Measurements from ENCODE around the gene LZTR1.

Gene LZTR1

GRCh38 chr22:20951151-20951931 is 30.8 kb upstream of the LZTR1 start:
- Histone ChIP-seq H3K9me3 (no peaks in the 10 kb centered on the region), H3K36me3 (peaks cover 54% of the 10 kb centered on the region), H3K4me1 (no peaks in the 10 kb centered on the region; the same call in 1 of the 2 replicates), H3K4me3 (ENCODE audit: low read depth, low read length) (no peak overlapping the region), H3K27me3 (no peaks in the 10 kb centered on the region)
- no peak for DNase-seq
- TF ChIP-seq, protein P1, sequence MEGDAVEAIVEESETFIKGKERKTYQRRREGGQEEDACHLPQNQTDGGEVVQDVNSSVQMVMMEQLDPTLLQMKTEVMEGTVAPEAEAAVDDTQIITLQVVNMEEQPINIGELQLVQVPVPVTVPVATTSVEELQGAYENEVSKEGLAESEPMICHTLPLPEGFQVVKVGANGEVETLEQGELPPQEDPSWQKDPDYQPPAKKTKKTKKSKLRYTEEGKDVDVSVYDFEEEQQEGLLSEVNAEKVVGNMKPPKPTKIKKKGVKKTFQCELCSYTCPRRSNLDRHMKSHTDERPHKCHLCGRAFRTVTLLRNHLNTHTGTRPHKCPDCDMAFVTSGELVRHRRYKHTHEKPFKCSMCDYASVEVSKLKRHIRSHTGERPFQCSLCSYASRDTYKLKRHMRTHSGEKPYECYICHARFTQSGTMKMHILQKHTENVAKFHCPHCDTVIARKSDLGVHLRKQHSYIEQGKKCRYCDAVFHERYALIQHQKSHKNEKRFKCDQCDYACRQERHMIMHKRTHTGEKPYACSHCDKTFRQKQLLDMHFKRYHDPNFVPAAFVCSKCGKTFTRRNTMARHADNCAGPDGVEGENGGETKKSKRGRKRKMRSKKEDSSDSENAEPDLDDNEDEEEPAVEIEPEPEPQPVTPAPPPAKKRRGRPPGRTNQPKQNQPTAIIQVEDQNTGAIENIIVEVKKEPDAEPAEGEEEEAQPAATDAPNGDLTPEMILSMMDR (IDR thresholded peaks at IDR 0.05; ENCODE audit: low read depth, low read length), result no peak

DNA sequence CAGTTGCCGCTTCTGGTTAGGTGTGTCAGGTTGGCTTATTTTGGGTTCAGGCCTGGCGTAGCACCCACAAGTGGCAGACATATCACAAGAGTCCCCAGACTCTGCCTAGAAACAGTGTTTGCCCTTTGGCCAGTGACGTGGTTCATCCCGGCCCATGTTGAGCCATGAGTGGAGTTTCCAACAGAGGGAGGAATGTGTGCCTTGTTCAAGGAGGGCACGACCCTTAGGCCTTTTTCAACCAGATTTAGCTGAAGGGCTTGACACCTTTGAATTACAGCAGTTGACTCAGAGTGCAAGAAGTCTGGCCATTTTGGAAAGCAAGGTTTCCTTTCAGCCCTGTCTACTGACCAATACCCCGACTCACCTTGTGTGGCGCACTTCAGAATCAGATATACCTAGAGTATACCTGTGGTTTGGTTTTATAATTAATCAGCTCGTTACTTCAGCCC is 30.1 kb upstream of the LZTR1 start:
- Histone ChIP-seq H3K9me3 (no peaks in the 10 kb centered on the region), H3K4me3 (ENCODE audit: low read depth, low read length) (no peak overlapping the region), H3K36me3 (peaks cover 54% of the 10 kb centered on the region), H3K4me1 (no peaks in the 10 kb centered on the region; the same call in 1 of the 2 replicates), H3K27me3 (no peaks in the 10 kb centered on the region)
- DNase-seq, result no peak
- TF ChIP-seq, protein P1 (IDR thresholded peaks at IDR 0.05; ENCODE audit: low read depth, low read length), result no peak

DNA sequence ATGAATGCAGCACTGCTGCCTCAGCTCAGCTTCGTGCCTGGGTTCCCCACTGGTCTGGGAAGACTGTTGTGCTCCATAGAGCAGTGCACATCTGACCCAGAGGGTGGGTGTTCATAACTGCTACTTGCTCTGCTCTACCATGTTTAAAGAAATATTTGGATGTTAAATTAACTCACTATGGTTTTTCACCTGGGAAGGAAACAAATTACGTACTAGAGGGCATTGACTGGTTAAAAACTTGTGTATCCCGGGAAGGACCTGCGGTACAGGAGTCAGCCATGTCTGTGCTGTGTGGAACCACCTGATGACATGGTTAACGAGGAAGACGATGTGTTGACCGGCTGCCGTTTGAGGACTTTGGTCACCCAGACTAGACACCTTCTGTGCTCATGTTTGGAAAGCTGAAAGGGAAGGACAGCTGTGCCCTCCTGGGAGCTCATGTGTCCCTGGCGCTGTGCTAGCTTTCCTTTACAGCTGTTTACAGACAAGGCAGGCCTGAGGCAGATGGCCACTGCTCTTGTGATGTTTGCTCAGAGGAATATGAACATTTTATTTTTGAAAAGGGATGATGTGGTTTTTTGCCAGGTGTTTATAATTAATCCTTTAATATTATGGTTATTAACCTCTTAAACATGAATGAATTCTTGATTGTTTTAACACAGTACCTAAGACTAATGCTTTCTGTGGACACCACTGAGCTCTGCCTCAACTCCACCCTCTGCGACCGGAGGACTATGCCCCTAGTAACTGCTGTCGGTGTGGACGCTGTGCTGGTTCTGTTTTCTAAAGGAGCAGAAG is 29.4 kb upstream of the LZTR1 start:
- Histone ChIP-seq H3K36me3 (peaks cover 54% of the 10 kb centered on the region), H3K9me3 (no peaks in the 10 kb centered on the region), H3K4me1 (peaks cover 2% of the 10 kb centered on the region), H3K4me3 (ENCODE audit: low read depth, low read length) (no peak overlapping the region), H3K27me3 (no peaks in the 10 kb centered on the region)
- TF ChIP-seq, protein P1 (IDR thresholded peaks at IDR 0.05; ENCODE audit: low read depth, low read length), result no peak
- no peak for DNase-seq

DNA sequence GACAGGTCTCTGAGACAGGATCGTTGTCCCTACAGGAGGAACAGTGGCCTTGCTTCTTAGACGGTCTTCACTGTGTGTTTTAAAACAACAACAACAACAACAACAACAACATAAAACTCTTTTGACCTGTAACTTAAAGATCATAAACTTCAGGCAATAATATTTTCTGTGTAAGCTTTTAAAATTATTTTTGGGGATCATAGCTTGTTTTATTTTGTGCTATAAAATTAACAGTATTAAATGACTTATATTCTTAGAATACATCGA is 28.8 kb upstream of the LZTR1 start:
- Histone ChIP-seq H3K9me3 (no peaks in the 10 kb centered on the region), H3K36me3 (peaks cover 54% of the 10 kb centered on the region), H3K27me3 (no peaks in the 10 kb centered on the region), H3K4me1 (peaks cover 2% of the 10 kb centered on the region), H3K4me3 (ENCODE audit: low read depth, low read length) (no peak overlapping the region)
- TF ChIP-seq, protein P1 (IDR thresholded peaks at IDR 0.05; ENCODE audit: low read depth, low read length), result no peak
- no peak for DNase-seq

DNA sequence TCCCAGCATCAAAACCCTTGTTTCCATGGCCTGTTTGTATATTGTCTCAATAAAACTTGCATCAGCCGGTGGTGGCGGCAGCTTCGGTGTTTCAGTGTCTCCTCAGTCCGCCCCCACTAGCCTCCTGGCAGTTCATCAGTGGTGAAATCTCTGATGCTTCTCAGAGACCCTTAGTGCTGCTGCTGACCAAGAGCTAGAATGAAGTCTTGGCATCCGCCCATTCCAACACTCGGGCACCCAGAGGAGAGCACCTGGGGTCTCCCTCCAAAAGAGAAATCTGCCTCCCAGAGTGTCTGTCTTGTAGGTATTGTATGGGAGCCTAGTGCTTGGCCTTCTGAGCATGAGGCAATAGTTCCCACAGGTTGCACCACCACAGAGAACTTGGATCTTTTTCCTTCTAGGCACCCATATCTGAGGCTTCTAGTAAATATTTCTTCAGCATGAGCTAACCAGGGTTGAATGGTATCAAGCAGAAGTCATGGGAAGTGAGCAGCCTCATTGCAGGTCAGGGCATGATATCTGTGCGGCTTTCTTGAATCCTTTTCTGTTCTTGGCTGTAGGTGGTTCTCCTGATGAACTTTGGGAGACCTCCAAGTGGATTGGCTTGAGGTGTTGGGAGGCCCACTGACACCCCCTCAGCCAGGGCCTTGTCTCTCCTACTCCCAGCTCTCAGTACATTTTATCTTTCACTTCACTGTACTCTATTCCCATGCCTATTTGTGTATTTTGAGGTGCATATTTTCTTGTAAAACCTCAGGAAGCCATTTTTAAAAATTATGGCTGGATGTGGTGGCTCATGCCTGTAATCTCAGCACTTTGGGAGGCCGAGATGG is 28.2 kb upstream of the LZTR1 start:
- TF ChIP-seq, protein P1 (IDR thresholded peaks at IDR 0.05; ENCODE audit: low read depth, low read length), result no peak
- Histone ChIP-seq H3K9me3 (no peaks in the 10 kb centered on the region), H3K36me3 (peaks cover 49% of the 10 kb centered on the region), H3K4me3 (ENCODE audit: low read depth, low read length) (no peak overlapping the region), H3K4me1 (peaks cover 2% of the 10 kb centered on the region), H3K27me3 (no peaks in the 10 kb centered on the region)
- no peak for DNase-seq
